ENCODE measurements around the gene INPP5A.
"Not testable (repeated sequence)": the region's sequence is repeated elsewhere in the genome, so short reads cannot be mapped to it uniquely, and the experiment has no call there.

INPP5A gene

GRCh38 chr10:132659206-132660091 lies 121.9 kb downstream of the INPP5A start:
- DNase-seq (ENCODE audit: low spot score): no peak

- DNase-seq (ENCODE audit: low spot score): no peak
Observed at GRCh38 chr10:132660385-132660784, 122.8 kb downstream of the INPP5A start.

- no peak for DNase-seq (ENCODE audit: low spot score)
Observed at GRCh38 chr10:132662186-132662920, 124.8 kb downstream of the INPP5A start.

- DNase-seq (ENCODE audit: low spot score): no peak
Observed at GRCh38 chr10:132663666-132664365, 126.2 kb downstream of the INPP5A start.

- DNase-seq (ENCODE audit: low spot score): no peak
Observed at GRCh38 chr10:132664407-132664806, 126.8 kb downstream of the INPP5A start.

GRCh38 chr10:132664883-132665282 lies 127.3 kb downstream of the INPP5A start:
- no peak for DNase-seq (ENCODE audit: low spot score)

GRCh38 chr10:132665946-132666704 lies 128.5 kb downstream of the INPP5A start:
- peak; percentile 24 for DNase-seq (ENCODE audit: low spot score)

GRCh38 chr10:132666705-132667341 lies 129.2 kb downstream of the INPP5A start:
- DNase-seq (ENCODE audit: low spot score): no peak

GRCh38 chr10:132667342-132668047 lies 129.9 kb downstream of the INPP5A start:
- DNase-seq (ENCODE audit: low spot score): no peak

- no peak for DNase-seq (ENCODE audit: low spot score)
Observed at GRCh38 chr10:132668048-132668394, 130.4 kb downstream of the INPP5A start.

- DNase-seq (ENCODE audit: low spot score): no peak
Observed at GRCh38 chr10:132669208-132669861, 131.7 kb downstream of the INPP5A start.

- no peak for DNase-seq (ENCODE audit: low spot score)
Observed at GRCh38 chr10:132670546-132671227, 133.1 kb downstream of the INPP5A start.

- no peak for DNase-seq (ENCODE audit: low spot score)
Observed at GRCh38 chr10:132671228-132672154, 133.9 kb downstream of the INPP5A start.

GRCh38 chr10:132673746-132674145 lies 136.2 kb downstream of the INPP5A start:
- not testable (repeated sequence) for DNase-seq (ENCODE audit: low spot score)

GRCh38 chr10:132674311-132674710 lies 136.7 kb downstream of the INPP5A start:
- DNase-seq (ENCODE audit: low spot score): no peak

GRCh38 chr10:132675031-132675740 lies 137.6 kb downstream of the INPP5A start:
- no peak for DNase-seq (ENCODE audit: low spot score)

GRCh38 chr10:132676193-132676891 lies 138.8 kb downstream of the INPP5A start:
- no peak for DNase-seq (ENCODE audit: low spot score)

Measured in SW480 (cell line).